Progenitor cell of endocrine pancreas (in vitro differentiated cells): ENCODE measurements around the gene MEGF8. TPM values are rescaled to one million over a fixed set of nuclear protein-coding genes. Genes with fewer than 3 reads are reported as not detected.

ENCODE experiments used
- DNase-seq: peaks from one replicate; pipeline ENCODE4 v3.0.0; 2021; ENCODE audit warnings: low spot score; ENCODE audit not compliant: unreplicated experiment
- H3K27ac Mint-ChIP-seq: 2 replicates; pipeline ENCODE4 v1.8.0; 2021; ENCODE audit warnings: mild to moderate bottlenecking, moderate library complexity, mixed read lengths
- H3K27me3 Mint-ChIP-seq: 2 replicates; pipeline ENCODE4 v1.8.0; 2021; ENCODE audit warnings: mixed read lengths
- H3K36me3 Mint-ChIP-seq: 2 replicates; pipeline ENCODE4 v1.8.0; 2022; ENCODE audit warnings: mixed read lengths; ENCODE audit not compliant: insufficient read depth
- H3K4me1 Mint-ChIP-seq: 2 replicates; pipeline ENCODE4 v1.8.0; 2021; ENCODE audit warnings: low read depth, mixed read lengths
- H3K4me3 Mint-ChIP-seq: 2 replicates; pipeline ENCODE4 v1.8.0; 2021; ENCODE audit warnings: low read depth, mild to moderate bottlenecking, moderate library complexity, mixed read lengths
- H3K9me3 Mint-ChIP-seq: 2 replicates; pipeline ENCODE4 v1.8.0; 2021; ENCODE audit warnings: low read depth, mixed read lengths
- CTCF ChIP-seq: fragments of 200-600 bp; sonication (generic); IDR thresholded peaks from one replicate; pipeline ENCODE4 v1.5.0; 2021; ENCODE audit warnings: antibody characterized with exemption, mild to moderate bottlenecking; ENCODE audit not compliant: unreplicated experiment
- total RNA-seq: library from RNA; stranded (reverse); gene quantifications from 2 replicates; pipeline ENCODE4 v1.2.1, GENCODE V29; 2021

Gene MEGF8
- total RNA-seq, 1 donor from 2014 or later, result 61.7 TPM

- peaks cover 16% of the 10 kb centered on the region for H3K36me3 Mint-ChIP-seq
- peaks cover 1% of the 10 kb centered on the region for H3K4me1 Mint-ChIP-seq
- H3K4me3 Mint-ChIP-seq, result no peak overlapping the region
- TF ChIP-seq CTCF, result no peak
- no peaks in the 10 kb centered on the region for H3K27me3 Mint-ChIP-seq
- H3K27ac Mint-ChIP-seq, result no peak overlapping the region
- no peaks in the 10 kb centered on the region for H3K9me3 Mint-ChIP-seq
- DNase-seq, result no peak
Observed at GRCh38 chr19:42357290-42357689, 31.9 kb downstream of the MEGF8 start.

- no peaks in the 10 kb centered on the region for H3K9me3 Mint-ChIP-seq
Observed at GRCh38 chr19:42360787-42361544, 35.5 kb downstream of the MEGF8 start.

GRCh38 chr19:42361545-42361910 lies 36.1 kb downstream of the MEGF8 start:
- no peak overlapping the region for H3K4me3 Mint-ChIP-seq
- H3K36me3 Mint-ChIP-seq, result peaks cover 24% of the 10 kb centered on the region
- no peak for TF ChIP-seq CTCF
- H3K9me3 Mint-ChIP-seq, result no peaks in the 10 kb centered on the region
- no peak for DNase-seq
- peaks cover 1% of the 10 kb centered on the region for H3K4me1 Mint-ChIP-seq
- no peaks in the 10 kb centered on the region for H3K27me3 Mint-ChIP-seq
- H3K27ac Mint-ChIP-seq, result no peak overlapping the region

More at GRCh38 chr19:42360787-42361544, 35.5 kb downstream of the MEGF8 start:
- Mint-ChIP-seq H3K36me3 (peaks cover 22% of the 10 kb centered on the region), H3K4me3 (no peak overlapping the region), H3K27ac (no peak overlapping the region), H3K27me3 (no peaks in the 10 kb centered on the region), H3K4me1 (peaks cover 1% of the 10 kb centered on the region)
- DNase-seq, result no peak
- TF ChIP-seq CTCF, result no peak

GRCh38 chr19:42362342-42362741 lies 36.9 kb downstream of the MEGF8 start:
- Mint-ChIP-seq H3K27me3 (no peaks in the 10 kb centered on the region), H3K36me3 (peaks cover 25% of the 10 kb centered on the region), H3K27ac (no peak overlapping the region), H3K4me3 (no peak overlapping the region), H3K4me1 (peaks cover 1% of the 10 kb centered on the region), H3K9me3 (no peaks in the 10 kb centered on the region)
- TF ChIP-seq CTCF, result no peak
- DNase-seq, result no peak

- Mint-ChIP-seq H3K27me3 (no peaks in the 10 kb centered on the region), H3K9me3 (no peaks in the 10 kb centered on the region), H3K4me3 (no peak overlapping the region), H3K27ac (no peak overlapping the region), H3K36me3 (peaks cover 26% of the 10 kb centered on the region), H3K4me1 (peaks cover 1% of the 10 kb centered on the region)
- no peak for DNase-seq
- no peak for TF ChIP-seq CTCF
Observed at GRCh38 chr19:42362891-42363440, 37.5 kb downstream of the MEGF8 start.
